ENCODE results near the gene LBH. TPM values are rescaled to one million over a fixed set of nuclear protein-coding genes. Genes with fewer than 3 reads are reported as not detected.

Gene LBH
- total RNA-seq, 3 donors from 2014 or later: 18.2 to 153 (median 87.2) TPM

GRCh38 chr2:30191107-30191506, 40.2 kb upstream of the LBH start:
- Histone ChIP-seq H3K4me1 (no peaks in the 10 kb centered on the region), H3K27me3 (no peaks in the 10 kb centered on the region), H3K36me3 (no peaks in the 10 kb centered on the region), H3K9me3 (no peaks in the 10 kb centered on the region), H3K4me3 (no peak overlapping the region), H3K27ac (no peak overlapping the region)
- no peak for DNase-seq (ENCODE audit: low spot score in 2 of 2)
- no peak for TF ChIP-seq CTCF (IDR thresholded peaks at IDR 0.05)
- TF ChIP-seq POLR2AphosphoS5 (IDR thresholded peaks at IDR 0.05): no peak
- no peak for TF ChIP-seq POLR2A (IDR thresholded peaks at IDR 0.05)
- intact Hi-C loops (cut with DNase I; ENCODE audit: low total_unique reads): no loop called here

DNA sequence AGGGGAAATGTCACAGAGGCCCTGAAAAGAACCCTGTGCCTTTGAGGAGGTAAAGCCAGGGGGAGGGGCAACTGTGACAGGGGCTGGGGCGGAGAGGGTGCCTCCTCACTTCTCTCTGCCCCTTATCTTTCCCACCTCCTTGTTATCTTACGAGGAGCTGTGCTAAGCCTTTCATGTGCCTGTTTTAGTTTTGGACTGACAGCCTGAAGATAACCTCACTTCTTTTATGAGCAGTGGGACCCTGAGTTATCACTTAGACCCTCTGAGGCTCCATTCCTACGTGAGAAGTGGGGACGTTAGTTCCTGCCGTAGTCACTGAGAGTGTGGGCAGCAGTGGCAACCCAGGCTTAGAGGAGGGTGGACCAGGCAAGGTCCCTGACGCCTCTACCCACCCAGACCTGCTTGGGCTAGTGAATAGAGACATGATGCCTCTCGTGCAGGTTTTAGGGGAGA, 39.5 kb upstream of the LBH start:
- no peaks in the 10 kb centered on the region for H3K4me1 ChIP-seq
- H3K27me3 ChIP-seq: no peaks in the 10 kb centered on the region
- H3K9me3 ChIP-seq: no peaks in the 10 kb centered on the region
- no peak for DNase-seq (ENCODE audit: low spot score in 2 of 2)
- intact Hi-C loops (cut with DNase I; ENCODE audit: low total_unique reads): no loop called here
- H3K36me3 ChIP-seq: no peaks in the 10 kb centered on the region
- no peak overlapping the region for H3K27ac ChIP-seq
- H3K4me3 ChIP-seq: no peak overlapping the region
- TF ChIP-seq POLR2AphosphoS5 (IDR thresholded peaks at IDR 0.05): no peak
- no peak for TF ChIP-seq CTCF (IDR thresholded peaks at IDR 0.05)

- Histone ChIP-seq H3K27me3 (no peaks in the 10 kb centered on the region), H3K9me3 (no peaks in the 10 kb centered on the region), H3K36me3 (no peaks in the 10 kb centered on the region), H3K4me1 (no peaks in the 10 kb centered on the region), H3K4me3 (no peak overlapping the region), H3K27ac (no peak overlapping the region)
- intact Hi-C loops (cut with DNase I; ENCODE audit: low total_unique reads): no loop called here
- DNase-seq (ENCODE audit: low spot score in 2 of 2): no peak
- TF ChIP-seq CTCF (IDR thresholded peaks at IDR 0.05): no peak
- no peak for TF ChIP-seq POLR2A (IDR thresholded peaks at IDR 0.05)
Measured at GRCh38 chr2:30192314-30192713, 39.0 kb upstream of the LBH start.

DNA sequence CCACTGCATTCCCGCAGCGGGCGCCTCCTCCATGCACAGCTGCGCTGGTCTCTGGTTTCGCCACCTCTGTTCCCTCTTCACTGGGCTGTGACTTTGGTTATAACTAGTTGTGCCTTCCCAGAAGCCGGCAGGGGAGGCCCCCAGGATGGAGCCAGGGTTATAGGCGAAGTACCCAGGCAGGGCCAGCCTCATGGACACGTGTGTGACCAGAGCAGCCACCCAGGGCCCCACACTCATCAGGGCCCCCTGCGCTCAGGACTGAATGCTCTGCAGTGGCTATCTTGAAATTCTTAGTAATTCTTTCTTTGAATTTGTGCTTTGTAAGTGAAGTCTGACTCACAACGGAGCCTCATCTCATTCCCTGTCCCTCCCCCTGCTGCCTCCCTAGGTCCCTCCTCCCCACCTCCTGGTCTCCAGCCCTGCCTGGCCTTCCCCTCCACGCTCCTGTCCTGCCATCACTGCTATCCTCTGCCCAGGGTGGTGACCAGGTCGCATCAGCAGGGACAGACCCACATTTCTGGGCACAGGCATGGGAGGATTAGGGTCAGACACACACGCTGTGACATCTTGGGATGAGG, 38.1 kb upstream of the LBH start:
- no peaks in the 10 kb centered on the region for H3K27me3 ChIP-seq
- no peaks in the 10 kb centered on the region for H3K36me3 ChIP-seq
- no peaks in the 10 kb centered on the region for H3K9me3 ChIP-seq
- no peak for DNase-seq (ENCODE audit: low spot score in 2 of 2)
- TF ChIP-seq CTCF (IDR thresholded peaks at IDR 0.05): no peak
- TF ChIP-seq POLR2AphosphoS5 (IDR thresholded peaks at IDR 0.05): no peak
- no peak for TF ChIP-seq POLR2A (IDR thresholded peaks at IDR 0.05)
- H3K4me3 ChIP-seq: no peak overlapping the region
- H3K27ac ChIP-seq: no peak overlapping the region
- intact Hi-C loops (cut with DNase I; ENCODE audit: low total_unique reads): no loop called here
- H3K4me1 ChIP-seq: no peaks in the 10 kb centered on the region

GRCh38 chr2:30194421-30194820, 36.9 kb upstream of the LBH start:
- no peaks in the 10 kb centered on the region for H3K27me3 ChIP-seq
- TF ChIP-seq POLR2AphosphoS5 (IDR thresholded peaks at IDR 0.05) (no peak), CTCF (IDR thresholded peaks at IDR 0.05) (no peak), POLR2A (IDR thresholded peaks at IDR 0.05) (no peak)
- H3K27ac ChIP-seq: no peak overlapping the region
- no peaks in the 10 kb centered on the region for H3K36me3 ChIP-seq
- no peak for DNase-seq (ENCODE audit: low spot score in 2 of 2)
- intact Hi-C loops (cut with DNase I; ENCODE audit: low total_unique reads): no loop called here
- no peak overlapping the region for H3K4me3 ChIP-seq
- H3K4me1 ChIP-seq: no peaks in the 10 kb centered on the region
- no peaks in the 10 kb centered on the region for H3K9me3 ChIP-seq
